ENCODE data around the gene ADCY5.

Gene ADCY5

DNA sequence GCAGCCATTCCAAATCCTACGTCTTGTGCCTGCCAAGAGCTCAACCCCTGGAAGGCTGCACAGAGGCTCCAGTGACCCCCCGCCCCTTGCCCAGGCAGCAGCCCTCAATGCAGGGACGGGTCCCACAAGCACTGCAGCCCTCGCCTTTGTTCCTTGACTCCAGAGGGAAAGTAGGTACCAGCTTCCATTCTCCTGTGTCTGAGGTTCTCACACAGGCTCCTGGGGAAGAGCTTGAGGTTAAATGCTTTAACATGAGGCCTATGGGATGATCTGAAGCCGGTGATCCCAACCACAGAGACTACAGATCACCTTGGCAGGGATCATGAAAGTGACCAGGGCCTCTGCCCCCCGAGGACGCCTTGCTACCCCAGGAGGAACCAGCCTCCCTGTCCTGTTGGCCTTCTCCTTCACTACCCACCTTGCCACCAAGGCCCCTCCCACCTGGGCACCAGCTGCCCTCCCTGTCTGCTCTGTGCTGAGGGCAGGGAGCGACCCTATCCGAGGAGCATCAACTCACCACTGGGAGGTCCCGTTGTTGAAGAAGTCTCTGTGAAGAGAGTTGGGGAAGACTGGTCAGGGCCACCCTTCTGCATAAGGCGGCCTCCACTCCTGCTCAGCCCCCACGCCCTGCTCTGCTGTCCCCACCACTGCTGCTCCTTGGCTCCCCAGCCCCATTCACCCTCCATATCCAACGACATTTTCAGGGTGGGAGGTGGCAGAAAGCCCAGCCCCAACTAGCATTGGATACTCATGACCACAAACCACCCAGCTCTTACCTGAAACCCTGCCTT lies 151.9 kb downstream of the ADCY5 start:
- DNase-seq, result no peak

- DNase-seq, result no peak
These were observed 152.6 kb downstream of the ADCY5 start for GRCh38 chr3:123296261-123296660.

DNA sequence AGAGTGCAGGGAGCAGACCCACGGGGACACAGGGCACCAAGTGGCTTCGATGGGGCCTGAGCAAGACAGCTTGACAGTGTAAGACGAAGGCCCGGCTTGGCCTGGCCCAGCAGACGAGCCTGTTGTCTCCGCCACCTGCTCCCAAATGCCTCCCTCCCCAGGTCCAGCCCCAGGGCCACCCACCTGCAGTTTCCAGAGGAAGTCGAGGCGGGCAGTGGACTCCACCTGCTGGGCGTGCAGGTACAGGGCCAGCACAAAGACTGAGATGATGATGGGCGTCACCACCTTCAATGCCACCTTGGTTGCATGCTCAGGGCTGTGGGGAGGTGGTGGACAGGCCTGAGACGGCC lies 153.0 kb downstream of the ADCY5 start:
- no peak for DNase-seq

DNA sequence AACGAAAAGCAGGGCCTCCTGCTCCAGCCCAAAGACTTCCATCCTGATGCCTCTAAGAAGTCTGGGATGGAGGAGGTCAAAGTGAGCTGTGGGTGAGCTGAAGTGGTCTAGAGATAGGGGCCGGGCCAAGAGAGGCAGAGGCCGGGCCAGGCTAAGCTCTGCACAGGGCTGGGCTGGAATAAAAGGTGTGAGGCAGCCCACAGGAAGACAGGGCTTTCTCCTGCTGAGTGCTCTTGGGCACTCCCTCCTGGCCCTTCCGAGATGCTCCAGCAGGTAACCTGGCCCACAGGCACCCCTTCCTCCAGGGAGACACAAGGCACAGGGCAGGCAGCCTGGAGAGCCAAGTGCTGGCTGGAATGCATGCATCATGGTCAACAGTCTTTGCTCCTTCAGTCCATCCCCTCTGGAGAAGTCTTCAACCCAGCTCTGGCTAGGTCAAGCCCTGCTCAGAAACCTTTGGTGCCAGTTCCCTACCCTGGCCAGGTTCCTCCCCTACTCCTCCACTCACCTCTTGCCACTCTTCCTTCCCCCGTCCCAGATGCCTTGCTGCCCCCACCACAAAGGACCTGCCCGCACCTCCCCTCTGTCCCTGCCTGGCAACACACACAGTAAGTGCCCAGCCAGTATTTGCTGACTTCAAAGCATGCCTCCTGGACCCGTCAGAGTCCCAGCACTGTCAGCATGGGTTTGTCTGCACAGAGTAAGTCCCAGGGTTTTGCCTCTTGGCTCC lies 153.6 kb downstream of the ADCY5 start:
- no peak for DNase-seq

GRCh38 chr3:123294296-123294938 lies 154.5 kb downstream of the ADCY5 start:
- DNase-seq, result no peak

- DNase-seq, result no peak
These were observed 156.3 kb downstream of the ADCY5 start for GRCh38 chr3:123292321-123293310.

GRCh38 chr3:123291404-123291803 lies 157.5 kb downstream of the ADCY5 start:
- no peak for DNase-seq

DNA sequence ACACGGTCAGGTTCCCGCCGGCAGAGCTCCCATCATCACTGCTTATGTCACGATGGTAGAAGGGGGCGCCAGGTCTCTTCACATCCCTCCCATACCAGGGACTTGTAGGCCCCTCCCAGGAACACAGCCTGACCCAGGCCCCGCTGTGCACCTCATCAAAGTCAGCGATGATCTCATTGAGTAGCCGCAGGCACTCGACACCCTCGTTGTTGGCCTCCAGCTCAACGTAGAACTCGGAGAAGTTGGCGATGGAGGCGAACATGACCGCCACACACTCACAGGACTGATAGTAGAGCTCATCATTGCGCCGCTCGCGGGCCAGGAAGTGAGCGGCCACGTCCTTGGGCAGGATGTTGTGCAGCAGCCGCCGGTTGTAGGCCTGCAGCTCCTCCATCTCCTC lies 157.9 kb downstream of the ADCY5 start:
- DNase-seq, result no peak

DNA sequence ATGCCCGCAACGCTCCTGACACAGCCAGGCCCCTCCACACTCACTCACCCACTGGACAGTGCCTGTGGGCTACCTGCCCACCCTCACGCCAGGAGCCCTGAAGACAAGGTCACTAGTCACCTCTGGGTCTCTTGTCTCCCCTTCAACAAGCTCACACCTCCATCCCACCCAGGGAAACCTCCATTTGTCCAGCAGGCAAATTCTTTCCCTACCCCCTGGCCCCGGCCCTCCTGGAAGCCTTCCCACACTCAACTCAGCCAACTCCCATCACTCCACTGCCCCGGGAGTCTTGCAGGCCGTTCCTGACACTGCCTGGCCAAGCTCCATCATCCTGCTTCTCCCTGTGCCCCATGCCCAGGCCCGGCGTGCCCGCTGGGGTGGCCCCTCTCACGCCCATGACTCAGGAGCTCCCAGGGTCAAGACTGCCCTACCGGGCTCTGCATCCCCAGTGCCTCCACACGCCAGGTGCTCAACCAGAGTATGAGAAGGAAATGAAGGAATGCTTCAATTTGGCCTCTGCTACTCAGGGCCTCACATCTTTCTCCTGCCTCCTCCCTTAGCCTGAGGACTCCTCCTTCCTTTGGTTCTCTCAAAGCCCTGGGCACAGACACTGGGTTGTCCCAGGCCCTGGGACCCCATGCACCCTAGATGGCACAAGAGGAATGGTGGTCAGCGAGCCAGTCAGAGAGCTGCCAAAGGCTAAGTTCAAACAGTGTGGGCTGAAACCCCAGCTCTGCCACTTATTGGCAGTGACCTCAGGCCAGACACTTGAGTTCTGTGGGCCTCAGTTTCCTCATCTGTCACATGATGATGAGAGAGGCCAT lies 158.6 kb downstream of the ADCY5 start:
- DNase-seq, result no peak

- no peak for DNase-seq
These were observed 159.3 kb downstream of the ADCY5 start for GRCh38 chr3:123289391-123290106.

- DNase-seq, result no peak
These were observed 161.0 kb downstream of the ADCY5 start for GRCh38 chr3:123287962-123288302.

DNA sequence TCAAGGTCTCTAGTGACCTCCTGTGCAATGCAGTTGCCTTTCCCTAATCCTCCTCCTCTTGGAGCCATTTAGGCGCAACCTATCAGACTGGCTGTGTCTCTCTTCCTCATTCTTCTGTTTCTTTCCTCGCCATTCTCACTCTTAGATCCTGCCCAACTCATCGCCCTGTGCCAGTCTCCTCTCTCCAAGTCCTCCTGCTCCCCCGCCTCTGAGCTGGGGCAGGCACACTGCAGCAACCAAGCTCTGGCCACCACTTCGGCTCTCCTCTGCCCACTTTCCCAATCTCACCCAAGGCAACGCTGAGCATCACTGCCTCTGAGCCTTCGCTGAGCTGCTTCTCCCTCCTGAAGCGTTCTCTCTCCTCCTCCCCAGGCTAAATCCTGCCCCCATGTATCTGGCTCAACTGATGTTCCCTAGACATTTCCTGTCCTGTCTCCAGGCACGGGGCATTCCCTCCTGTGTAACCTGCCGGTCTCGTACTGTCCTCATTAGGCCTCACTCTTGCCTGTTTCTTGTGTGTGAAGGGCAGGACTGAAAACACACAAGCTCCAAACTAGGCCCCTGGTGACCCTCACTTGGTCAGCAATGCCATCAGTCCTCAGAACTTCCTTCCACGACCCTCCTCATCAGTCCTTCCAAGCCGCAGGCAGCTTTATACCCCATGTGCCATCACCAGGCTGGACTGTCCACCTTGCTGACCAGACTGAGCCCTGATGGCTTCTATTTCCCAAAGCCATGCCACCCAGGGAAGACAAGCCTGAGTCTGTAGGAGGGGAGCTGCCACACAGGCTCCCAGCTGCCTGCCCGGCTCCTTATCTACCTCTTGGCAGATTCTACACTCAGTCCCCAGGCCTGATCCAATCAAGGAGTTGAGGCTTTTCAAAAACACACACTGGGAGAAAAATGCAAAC lies 161.6 kb downstream of the ADCY5 start:
- DNase-seq, result no peak

DNA sequence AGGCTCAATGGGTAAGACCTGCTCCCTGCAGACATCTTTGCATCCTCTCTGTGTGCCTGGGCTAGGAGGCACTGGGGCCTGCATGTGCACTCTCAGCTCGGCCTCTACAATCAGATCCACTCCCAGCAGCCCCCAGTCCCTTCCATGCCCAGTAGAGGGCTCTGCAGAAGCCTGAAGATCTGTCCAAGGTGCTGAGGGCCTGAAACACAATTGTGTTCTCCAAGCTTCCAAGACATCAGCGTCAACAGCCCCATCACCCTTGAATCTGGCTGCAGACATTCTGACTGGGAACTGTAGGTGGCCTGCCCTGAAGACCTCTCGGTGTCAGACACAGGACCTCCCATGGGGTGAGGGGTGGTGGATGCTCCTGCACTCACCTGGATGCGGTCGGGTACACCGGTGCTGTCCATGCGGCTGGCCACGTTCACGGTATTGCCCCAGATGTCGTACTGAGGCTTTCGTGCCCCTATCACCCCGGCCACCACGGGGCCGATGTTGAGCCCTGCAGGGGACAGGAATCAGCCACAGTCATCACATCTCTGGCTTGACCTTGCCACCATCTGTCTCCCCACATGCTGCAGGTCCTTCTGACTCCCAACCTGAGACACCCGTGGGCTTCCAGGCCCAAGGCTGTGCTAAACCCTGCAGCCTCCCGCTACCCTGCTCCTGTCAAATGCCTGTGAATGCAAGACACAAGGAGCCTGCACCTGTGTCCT lies 162.4 kb downstream of the ADCY5 start:
- no peak for DNase-seq

- no peak for DNase-seq
These were observed 163.0 kb downstream of the ADCY5 start for GRCh38 chr3:123285931-123286307.

GRCh38 chr3:123285479-123285878 lies 163.4 kb downstream of the ADCY5 start:
- DNase-seq, result no peak

- DNase-seq, result no peak
These were observed 163.8 kb downstream of the ADCY5 start for GRCh38 chr3:123285066-123285465.

DNA sequence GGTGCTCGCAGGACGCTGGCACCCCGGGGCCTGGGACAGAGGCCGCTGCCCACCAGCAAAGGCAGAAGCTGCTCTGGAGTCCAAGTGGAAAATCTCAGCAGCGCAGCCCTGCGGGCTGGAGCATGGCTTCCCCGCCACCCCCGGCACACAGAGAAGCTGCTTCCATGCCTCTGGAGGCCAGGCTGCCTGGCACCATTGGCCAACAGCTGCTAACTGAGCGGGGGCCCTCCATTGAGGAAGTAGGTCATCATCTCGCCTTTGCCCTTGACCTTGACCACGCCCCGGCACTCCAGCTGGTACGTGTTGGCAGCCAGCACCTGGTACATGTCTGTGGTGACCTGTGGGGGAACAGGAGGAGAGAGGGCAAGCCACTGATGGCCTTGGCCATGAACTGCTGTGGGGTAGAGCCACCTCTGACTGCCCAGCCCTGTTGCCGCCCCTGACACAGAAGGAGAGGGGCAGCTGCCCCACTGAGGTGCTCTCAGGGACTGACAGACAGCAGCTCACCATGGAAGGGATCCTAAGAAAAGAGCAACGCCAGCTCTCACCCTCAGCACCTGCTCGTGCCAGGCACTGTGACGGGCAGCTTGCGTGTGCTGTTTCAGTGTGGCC lies 164.4 kb downstream of the ADCY5 start:
- DNase-seq, result no peak

DNA sequence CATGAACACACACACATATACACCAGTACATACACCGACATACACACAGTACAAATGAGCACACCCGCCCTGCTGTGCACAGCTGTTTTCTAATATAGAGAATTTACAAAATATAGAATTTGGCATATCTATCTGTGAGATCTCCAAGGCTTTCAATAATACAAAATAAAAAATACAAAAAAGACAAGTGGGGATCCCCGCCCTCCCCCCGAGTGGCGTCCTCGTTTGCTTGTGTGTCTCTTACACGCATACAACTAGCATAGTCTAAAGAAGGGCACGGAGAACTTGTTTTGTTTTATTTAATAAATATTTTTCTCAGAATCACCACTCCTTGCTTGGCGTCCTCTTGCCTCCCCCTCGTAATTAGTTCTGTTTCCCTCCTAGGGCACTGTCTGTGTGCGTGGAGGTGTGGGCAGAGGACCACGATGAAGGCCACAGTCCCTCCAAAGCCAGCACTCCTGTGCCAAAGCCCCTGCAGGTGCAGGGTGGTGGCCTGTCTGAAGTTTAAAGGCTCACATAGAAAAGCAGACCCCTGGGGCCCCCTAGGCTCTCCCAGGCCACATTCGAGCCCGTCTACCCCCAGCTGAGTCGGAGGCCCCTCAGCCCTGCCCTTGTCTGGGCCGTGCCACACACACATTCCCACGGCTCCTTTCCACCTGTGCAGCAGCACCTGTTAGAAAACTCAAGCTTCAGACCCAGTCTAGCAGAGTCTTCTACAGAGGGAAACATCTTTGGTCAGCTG lies 165.1 kb downstream of the ADCY5 start:
- DNase-seq, result no peak

All from NCI-H774 (cell line).